OCI-M2 (cell line): Measurements from ENCODE around the gene U2AF1.
"Not testable (repeated sequence)": the region's sequence is repeated elsewhere in the genome, so short reads cannot be mapped to it uniquely, and the experiment has no call there.

Experiments used
- DNase-seq: peaks from one replicate; lab custom pipeline; 2025; ENCODE audit not compliant: unreplicated experiment; lab: John Stamatoyannopoulos, UW

Gene U2AF1

GRCh38 chr21:43082587-43083300, 24.6 kb downstream of the U2AF1 start:
- not testable (repeated sequence) for DNase-seq

GRCh38 chr21:43076643-43077042, 30.7 kb downstream of the U2AF1 start:
- DNase-seq: not testable (repeated sequence)

GRCh38 chr21:43076023-43076637, 31.2 kb downstream of the U2AF1 start:
- not testable (repeated sequence) for DNase-seq

GRCh38 chr21:43075170-43076022, 32.0 kb downstream of the U2AF1 start, which contains the start of gene CBS:
Gene CBS, minus strand, starts transcription at chr21:43075835. Its CDS starts 3,642 bp downstream, at chr21:43072193.
- not testable (repeated sequence) for DNase-seq

- not testable (repeated sequence) for DNase-seq
Measured at GRCh38 chr21:43074401-43075169, 32.8 kb downstream of the U2AF1 start.

GRCh38 chr21:43072742-43073141, 34.6 kb downstream of the U2AF1 start:
- DNase-seq: not testable (repeated sequence)

- DNase-seq: not testable (repeated sequence)
Measured at GRCh38 chr21:43069682-43070081, 37.7 kb downstream of the U2AF1 start.

GRCh38 chr21:43068065-43068464, 39.3 kb downstream of the U2AF1 start:
- DNase-seq: not testable (repeated sequence)

- not testable (repeated sequence) for DNase-seq
Measured at GRCh38 chr21:43066690-43067089, 40.7 kb downstream of the U2AF1 start.

GRCh38 chr21:43065991-43066390, 41.4 kb downstream of the U2AF1 start:
- not testable (repeated sequence) for DNase-seq

GRCh38 chr21:43064265-43064917, 43.0 kb downstream of the U2AF1 start:
- not testable (repeated sequence) for DNase-seq

GRCh38 chr21:43062955-43063664, 44.3 kb downstream of the U2AF1 start:
- DNase-seq: not testable (repeated sequence)

GRCh38 chr21:43053112-43053511, 54.3 kb downstream of the U2AF1 start:
- DNase-seq: not testable (repeated sequence)

- not testable (repeated sequence) for DNase-seq
Measured at GRCh38 chr21:43045876-43046821, 61.2 kb downstream of the U2AF1 start.

- DNase-seq: not testable (repeated sequence)
Measured at GRCh38 chr21:43045165-43045875, 62.0 kb downstream of the U2AF1 start.

- DNase-seq: not testable (repeated sequence)
Measured at GRCh38 chr21:43044547-43044946, 62.8 kb downstream of the U2AF1 start.

- DNase-seq: not testable (repeated sequence)
Measured at GRCh38 chr21:43043291-43043690, 64.1 kb downstream of the U2AF1 start.
